HEK293T (cell line): Measurements from ENCODE around the gene SLC16A4.

Experiments
- FOXA1 ChIP-seq: fragments of 450-650 bp; IDR thresholded peaks from 2 replicates; pipeline ENCODE4 v1.6.1; 2016; ENCODE audit warnings: mild to moderate bottlenecking
- FOXK2 ChIP-seq: fragments of 450-650 bp; IDR thresholded peaks from 2 replicates; pipeline ENCODE4 v1.6.1; 2016; ENCODE audit warnings: mild to moderate bottlenecking
- HDGF ChIP-seq: fragments of 450-650 bp; IDR thresholded peaks from 2 replicates; pipeline ENCODE4 v1.6.1; 2017; ENCODE audit warnings: antibody characterized with exemption, borderline replicate concordance
- SUZ12 ChIP-seq: fragments of 450-650 bp; IDR thresholded peaks from 2 replicates; pipeline ENCODE4 v1.6.1; 2016; ENCODE audit warnings: mild to moderate bottlenecking
- TF ChIP-seq, protein P1 (sequence below): fragments of 450-650 bp; IDR thresholded peaks from 2 replicates; pipeline ENCODE4 v1.6.1; 2016

GRCh38 chr1:110340207-110340468, 50.7 kb downstream of the SLC16A4 start:
- no peak for TF ChIP-seq FOXK2
- no peak for TF ChIP-seq HDGF
- TF ChIP-seq SUZ12: no peak
- TF ChIP-seq FOXA1: no peak
- TF ChIP-seq, protein P1, sequence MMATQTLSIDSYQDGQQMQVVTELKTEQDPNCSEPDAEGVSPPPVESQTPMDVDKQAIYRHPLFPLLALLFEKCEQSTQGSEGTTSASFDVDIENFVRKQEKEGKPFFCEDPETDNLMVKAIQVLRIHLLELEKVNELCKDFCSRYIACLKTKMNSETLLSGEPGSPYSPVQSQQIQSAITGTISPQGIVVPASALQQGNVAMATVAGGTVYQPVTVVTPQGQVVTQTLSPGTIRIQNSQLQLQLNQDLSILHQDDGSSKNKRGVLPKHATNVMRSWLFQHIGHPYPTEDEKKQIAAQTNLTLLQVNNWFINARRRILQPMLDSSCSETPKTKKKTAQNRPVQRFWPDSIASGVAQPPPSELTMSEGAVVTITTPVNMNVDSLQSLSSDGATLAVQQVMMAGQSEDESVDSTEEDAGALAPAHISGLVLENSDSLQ: no peak
